GM18511 (cell line): ENCODE measurements around the gene FAM110D.

Experiments
- ATAC-seq: cut with Tn5 transposase; IDR thresholded peaks from one replicate; pipeline ENCODE4 v1.9.1; 2021; ENCODE audit warnings: mild to moderate bottlenecking, moderate library complexity; ENCODE audit not compliant: unreplicated experiment

Gene FAM110D

DNA sequence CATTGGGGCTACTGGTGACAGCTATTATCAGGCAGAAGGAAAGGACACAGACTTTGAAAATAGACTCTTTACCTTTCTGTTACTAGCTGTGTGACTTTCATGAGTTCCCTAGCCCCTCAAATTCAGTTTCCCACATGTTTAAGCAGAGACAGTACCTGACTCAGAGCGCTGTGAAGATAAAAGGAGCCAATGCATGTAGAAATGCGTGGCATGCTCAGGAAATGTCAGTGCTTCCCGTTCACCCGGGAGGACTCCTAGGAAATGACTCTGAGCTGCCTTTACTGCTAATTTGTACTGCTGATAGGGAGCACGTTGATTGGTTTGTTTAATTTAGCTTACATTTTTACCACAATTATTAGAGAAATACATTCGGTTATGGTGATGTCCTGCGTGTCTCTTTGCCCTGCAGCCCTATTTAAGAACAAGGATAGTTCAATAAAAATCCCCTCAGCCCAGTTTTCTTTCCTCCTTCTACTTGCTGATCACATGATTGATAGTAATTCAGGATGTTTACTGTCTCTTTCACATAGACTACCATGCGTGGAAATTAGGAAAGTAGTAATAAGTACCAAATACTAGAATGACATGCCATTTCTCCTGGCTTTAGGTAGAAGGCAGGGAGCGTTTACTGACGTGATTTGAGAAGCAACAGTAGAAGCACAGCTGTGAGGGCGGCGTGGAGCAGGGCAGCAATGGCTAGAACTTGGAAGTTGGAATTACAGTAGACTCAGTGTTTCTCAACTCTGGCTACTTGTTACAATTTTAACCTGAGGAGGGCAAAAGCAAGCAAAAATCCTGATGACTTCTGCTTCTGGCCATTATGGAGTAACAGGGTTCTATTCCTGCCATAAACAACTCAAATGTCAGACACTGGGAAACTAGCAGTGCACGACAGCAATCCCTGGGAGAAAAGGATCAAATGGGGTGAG lies 31.4 kb upstream of the FAM110D start:
- no peak for ATAC-seq

DNA sequence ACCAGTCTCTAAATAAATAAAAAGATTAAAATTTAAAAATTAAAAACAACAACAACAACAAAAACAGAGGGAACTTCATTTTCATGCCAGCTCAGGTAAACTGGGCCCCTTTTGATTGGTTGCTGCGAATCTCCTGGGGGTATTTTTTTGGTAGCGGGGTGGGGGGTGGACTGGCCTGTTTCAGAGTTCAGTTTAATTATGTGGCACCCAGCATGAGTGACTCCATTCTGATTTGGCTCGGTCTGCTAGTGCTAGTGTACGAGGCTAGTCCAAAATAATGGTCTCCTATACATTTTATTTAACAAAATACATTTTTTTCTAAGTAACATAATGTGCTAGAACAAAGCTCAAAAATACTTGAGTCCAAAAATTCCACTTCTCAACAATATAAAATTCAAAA lies 29.1 kb upstream of the FAM110D start:
- ATAC-seq: no peak

DNA sequence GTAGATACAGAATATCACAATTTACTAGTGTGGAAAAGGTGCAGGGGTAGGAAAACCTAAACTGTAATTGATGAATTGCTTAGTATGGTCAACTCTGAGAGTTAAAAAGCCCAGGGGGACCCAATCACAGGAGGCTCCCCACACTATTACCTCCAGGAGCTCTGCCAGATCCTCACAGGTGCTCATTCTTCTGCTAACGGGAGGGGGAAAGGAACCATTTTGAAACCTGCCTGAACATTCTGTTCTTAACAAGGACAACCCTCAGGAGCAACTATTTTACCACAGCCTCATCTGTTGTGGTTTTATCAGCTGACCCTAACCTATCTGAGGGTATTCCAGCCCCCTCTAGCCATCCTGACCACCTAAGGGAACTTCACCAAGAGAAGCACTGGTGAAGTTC lies 28.2 kb upstream of the FAM110D start:
- no peak for ATAC-seq

DNA sequence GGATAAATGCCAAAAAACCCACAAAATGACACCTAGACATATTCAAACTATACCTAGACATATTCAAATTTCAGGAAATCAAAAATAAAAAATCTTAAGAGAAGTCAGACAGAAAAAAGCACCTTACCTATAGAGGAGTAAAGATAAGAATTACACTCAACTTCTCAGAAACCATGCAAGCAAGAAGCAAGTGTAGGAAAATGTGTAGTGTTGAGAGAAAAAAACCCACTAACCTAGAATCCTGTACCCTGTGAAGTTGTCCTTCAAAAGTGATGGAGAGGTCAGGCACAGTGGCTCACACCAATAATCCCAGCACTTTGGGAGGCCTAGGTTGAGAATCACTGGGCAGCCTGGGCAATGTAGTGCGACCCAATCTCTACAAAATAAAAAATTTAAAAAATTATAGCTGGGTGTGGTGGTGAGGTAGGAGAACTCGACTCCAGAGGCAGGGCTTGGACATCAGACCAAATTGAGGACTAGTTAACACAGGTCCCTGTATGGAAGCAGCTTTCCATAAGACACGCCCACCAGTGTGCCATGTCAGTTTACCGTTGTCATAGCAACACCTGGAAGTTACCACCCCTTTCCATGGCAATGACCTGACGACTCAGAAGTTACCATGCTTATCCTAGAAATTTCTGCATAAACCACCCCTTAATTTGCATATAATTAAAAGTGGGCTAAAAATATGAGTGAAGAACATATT lies 26.6 kb upstream of the FAM110D start:
- no peak for ATAC-seq

DNA sequence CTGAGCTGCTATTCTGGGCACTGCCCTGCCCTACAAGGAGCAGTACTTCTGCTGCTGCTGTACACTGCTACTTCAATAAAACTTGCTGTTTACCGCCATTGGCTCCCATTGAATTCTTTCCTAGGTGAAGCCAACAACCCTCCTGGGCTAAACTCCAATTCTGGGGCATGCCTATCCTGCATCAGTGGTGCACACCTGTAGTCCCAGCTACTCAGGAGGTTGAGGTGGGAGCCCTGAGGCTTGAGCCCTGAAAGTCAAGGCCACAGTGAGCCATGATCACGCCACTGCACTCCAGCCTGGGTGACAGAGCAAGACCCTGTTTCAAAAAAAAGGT lies 26.1 kb upstream of the FAM110D start:
- ATAC-seq: no peak

DNA sequence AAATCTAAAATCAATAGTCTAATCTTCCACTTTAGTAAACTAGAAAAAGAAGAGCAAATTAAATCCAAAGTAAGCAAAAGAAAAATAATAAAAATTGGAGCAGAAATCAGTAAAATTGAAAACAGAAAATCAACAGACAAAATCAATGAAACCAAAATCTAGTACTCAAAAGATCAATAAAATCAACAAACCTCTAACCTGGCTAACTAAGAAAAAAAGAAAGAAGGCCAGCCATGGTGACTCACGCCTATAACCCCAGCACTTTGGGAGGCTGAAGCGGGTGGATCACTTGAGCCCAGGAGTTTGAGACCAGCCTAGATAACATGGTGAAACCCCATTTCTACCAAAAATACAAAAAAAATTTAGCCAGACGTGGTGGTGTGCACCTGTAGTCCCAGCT lies 24.4 kb upstream of the FAM110D start:
- ATAC-seq: no peak

DNA sequence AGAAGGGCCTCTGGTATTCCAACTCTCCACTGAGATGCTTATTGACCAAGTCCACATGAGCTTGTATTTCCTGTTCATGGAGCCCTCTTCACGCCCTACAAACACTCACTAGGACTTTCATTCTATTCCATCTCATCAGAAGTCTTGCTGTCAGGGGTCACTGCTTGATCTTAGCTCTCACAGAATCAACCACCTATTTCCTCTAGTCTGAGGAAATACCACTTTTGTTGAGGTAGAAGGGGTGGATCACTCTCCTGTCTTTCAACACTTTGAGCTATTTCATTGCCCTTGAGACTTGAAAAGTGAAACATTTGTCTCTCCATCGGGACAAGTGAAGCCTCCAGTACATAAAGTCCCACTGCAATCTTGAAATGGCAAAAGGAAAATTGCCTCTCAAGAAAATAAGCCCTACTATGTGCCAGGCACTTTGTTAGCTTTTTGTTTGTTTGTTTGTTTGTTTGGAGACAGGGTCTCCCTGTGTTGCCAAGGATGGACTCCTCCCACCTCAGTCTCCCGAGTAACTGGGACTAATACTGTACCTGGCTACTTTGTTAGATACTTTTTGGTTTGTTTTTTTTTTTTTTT lies 19.8 kb upstream of the FAM110D start:
- ATAC-seq: no peak

DNA sequence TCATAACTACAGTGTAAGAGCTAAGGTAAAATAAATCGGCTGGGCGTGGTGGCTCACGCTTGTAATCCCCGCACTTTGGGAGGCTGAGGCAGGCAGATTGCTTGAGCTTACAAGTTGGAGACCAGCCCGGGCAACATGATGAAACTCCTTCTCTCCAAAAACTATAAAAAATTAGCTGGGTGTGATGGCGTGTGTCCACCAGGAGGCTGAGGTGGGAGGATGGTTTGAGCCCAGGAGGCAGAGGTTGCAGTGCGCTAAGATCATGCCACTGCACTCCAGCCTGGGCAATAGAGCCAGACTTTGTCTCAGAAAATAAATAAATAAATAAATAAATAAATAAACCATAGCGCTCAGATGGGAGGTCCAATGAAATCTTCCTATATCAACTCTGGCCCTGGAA lies 16.7 kb upstream of the FAM110D start:
- ATAC-seq: no peak

DNA sequence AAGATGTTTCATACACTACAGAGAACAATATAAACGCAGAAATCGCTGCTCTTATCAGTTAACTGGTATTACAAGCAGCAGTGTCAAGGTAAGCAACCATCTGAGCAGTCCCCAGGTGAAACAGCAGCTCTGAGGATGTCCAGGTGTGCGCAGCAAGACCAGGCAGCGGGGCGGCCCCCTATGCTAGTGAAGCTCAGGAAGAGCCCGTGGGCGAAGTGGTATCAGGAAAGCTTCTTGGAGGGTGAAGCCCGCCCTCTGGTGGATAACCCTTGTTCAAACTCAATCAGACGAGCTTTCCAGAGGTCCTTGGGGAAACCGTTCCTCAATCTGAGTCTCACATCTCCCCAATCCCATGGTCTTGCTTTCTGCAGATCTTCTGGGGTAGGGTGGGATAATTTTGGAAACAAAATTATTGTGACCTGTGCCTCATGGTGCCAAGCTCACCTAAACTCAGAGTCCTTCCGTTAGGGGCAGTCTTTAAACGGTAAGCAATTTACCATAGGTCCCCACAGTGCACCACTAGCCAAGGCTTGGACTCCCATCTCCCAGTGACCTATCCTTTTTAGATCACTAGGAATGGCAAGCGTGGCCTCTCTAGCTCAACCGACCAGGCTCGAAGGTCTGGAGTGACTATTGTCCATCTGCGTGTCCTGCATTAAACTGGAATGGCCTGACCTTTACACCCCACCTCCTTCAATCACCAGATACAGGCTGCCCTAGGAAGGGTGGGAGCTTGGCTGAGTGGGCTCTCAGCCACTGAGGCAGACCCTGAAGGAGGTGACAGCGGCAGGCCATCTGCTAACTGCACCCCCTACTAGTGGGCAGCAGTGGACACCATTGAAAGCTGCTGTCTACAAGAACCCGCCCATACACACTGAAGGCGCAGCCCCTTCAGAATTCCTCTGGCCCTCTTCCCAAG lies 13.6 kb upstream of the FAM110D start:
- ATAC-seq: no peak

DNA sequence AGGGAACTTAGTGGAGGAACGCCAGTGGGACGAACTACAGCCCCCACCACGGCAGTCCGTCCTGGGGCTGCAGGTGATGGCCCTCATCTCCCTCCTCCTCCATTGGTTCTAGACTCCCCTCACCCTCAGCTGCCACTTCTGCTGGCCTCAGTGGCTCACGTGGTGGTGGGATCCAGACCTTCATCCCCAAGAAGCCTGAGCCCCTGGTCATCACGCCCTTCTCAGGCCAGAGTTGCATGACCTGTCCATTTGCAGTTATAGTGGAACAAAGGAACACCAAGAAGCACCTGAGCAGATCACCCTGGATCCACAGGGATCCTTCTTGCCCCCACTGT lies 13.0 kb upstream of the FAM110D start:
- ATAC-seq: no peak

DNA sequence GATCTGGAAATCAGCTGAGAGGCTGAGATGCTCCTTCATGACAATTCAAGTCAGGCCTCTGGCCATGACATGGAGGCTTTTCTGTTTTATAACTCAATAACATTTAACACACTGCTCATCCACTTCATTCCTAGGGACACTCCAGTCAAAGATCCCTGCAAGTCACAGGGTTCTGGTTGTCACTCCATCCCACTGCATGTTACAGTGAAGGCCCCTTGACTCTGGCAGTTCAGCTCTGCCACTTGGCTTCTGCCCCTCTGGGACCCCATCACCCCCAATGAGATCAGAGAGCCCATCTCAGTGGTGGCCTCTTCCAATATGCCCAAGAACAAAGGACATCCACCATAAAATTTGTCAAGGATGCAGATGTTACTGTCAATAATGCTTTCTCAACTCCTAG lies 10.0 kb upstream of the FAM110D start:
- ATAC-seq: no peak

DNA sequence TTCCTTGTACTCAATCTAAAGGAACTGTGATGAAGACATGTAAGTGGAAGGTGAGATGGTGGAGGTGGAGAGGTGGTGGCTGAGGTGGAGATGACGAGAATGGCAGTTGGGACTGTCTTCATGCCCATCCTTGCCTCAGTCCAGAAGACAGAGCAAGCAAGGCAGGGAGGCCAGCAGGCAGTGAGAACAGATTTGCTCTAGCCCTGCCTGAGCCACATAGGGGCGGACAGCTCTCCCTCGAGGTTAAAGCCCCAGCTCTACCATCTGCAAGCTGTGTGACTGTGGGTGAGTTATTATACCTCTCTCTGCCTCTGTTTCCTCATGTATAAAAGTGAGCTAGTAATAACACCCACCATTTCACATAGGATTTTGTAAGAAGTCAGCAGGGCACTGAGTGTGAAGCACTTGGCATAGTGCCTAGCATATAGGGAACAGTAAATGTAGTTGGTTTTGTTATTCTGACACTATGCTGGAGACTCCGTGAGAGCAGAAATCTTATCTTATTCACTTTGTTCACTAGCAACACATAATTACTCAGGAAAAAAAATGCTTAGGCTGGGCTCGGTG lies 4.8 kb upstream of the FAM110D start:
- no peak for ATAC-seq

DNA sequence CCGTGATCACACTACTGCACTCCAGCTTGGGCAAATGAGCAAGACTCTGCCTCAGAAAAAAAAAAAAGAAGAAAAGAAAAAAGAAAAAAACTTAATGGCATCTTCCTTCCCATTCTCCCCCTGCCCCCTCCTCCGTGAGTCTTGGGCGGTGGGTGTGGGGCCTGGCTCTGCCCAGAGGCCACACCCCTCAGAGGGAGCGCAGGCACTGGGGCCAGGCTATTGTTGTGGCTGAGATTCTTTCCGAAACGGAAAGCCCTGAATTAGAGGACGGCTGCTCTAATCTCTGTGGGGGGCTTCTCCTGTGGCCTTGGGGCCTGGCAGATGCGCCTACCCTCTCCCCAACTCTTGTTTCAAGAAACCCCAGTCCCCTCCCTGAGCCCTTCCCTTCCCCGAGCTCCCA lies 4.1 kb upstream of the FAM110D start:
- ATAC-seq: no peak

DNA sequence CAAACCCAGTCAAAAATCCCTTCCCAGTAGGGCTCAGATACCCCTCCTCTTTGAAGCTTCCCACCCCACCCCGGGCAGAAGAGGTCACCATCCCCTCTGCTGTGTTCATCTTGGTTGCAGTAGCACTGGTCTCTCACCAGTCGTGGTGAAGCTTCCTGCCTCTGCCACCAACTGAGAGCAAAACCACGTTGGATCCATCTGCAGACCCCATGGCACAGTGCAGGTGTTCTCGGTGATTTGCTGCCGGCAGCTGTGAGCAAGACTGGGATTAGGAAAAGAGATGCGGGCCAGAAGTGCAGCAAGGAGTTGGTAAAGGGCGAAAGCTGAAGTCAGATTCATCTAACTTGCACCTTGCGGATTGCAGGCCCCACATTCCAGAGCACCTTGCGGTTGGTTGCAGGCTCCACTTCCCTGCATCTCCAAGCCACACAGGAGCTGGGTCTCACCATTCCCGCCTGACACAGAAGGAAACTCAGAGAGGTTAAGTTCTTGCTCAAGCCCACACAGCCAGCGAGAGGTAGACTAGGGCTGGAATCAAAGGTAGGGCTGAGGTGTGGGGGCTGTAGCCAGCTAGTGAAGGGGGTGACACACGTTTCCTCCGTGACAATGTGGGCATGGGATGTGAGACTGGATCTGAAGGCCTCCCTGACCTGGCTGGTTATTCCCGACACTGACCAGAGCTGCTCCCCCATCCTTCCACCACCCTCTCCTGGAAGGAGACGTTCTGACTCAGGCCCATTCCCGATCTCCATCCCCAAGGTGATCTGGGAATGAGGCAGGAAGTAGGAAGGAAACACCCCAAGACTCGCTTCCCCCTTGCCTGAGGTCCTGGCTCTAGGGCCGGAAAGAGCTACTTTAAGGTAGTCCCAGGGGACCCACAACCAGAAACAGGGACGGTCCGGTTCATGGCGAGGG lies 3.3 kb upstream of the FAM110D start:
- ATAC-seq: no peak

DNA sequence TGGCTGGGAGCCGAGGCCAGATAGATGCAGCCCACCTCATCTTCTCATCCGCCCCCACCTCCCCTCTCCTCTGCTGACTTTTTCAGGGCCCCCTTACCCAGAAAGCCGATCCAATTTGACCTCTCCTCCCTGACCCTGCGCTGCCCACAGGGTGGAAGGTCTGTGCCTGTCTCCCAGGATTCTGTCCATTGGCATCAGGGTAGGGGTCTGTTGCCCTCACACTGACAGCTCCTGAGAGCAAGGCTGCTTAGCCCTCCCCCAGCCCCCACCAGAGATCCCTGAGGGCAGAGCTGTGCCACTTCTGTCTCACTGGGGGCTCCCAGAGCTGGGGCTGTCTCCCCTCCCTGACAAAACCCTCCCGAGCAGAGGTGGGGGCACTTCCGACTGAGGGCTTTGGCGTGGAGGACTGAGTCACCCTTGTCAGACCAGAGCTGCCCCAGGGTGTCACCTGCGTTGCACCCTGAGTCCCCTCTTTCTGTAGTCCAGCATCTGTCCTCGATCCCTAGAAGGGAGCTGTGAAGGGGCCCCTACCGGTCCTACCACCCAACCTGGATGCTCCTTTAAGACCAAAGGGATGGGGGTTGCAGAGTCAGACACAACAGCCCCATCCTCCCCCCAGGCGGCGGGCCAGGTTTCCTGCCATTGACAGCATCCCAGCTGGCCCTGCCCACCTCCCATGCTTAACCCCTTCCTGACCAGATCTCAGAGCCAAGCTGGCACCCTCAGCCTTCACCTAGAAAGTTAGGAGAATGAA lies 2.4 kb upstream of the FAM110D start:
- no peak for ATAC-seq

DNA sequence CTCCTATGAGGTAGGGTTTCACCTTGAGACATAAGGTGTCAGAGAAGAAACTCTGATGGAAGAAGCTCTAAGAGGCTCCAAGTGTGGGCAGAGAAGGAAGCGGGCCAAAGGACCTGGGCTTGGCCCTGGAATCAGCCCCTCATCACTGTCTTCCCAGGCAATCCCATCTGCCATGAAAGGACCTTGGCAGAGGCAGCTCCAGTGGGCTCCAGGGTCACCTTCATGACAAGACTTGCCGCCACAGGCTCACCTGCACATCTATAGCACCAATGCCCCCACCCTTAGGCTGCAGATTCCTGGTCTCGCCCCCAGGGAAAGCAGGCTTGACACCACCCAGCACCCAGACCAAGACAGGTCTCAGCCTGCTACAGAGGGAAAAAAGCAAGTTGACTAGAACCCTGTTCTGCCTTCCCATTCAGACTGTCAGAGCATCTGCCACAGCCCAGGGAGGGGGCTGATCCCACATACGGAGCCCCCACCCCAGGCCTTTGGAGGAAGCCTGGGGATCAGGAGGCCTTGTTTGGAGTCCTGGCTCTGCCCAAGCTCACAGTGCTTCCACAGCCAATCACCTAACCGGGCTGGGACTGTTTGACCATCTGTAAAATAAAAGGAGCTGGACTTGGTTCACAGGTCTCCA lies 490 bp upstream of the FAM110D start:
- ATAC-seq: no peak

DNA sequence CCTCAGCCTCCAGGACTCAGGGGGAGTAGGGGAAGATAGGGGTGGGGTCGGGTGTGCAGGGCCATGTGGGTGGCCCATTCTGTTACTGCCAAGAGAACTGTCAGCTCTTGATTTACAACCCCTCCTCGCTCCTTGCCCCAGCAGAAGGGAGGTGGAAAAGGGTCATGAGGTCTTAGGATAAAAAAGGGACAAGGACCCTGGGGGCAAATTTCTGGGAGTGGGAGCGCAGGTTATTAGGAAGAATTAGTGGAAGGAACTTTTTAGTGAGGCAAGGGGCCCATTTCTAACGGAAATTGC lies 812 bp downstream of the FAM110D start:
- no peak for ATAC-seq

DNA sequence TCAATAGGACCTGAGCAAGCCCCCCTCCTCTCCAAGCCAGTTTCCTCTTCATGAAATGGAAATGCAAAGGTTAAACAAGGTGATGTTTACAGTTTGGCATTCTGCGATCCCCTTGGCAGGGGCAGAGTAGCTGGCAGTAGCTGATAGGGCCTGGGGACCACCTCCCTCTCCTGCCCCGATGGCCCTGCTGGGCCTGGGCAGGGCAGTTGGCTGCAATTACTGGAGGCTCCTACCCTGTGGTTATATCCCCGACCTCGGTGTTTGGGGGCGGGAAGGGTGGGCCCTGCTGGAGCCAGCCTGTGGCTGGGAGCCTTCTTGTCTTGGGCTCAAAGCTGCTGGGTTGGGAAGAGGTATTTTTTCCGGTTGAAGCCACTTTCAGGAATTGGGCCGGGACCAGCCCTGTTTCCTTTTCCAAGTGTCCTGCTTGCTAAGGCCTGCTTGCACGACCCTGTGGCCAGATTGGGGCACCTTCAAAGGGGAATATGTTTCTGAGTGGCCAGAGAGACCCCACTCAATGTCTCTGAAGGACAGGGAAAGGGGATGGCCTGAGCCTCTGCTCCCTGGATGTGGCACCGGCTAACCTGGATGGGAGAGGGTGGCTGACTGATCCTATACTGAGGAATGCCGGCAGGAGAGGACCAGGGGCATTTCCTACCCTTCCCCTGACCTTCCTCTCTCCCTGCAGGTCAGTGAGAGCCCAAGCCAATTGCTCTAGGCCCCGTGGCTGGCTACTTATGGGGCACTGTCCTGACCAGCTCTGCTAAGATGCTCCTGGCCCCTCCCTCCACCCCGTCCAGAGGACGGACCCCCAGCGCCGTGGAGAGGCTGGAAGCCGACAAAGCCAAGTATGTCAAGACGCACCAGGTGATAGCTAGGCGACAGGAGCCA lies 1.9 kb downstream of the FAM110D start:
- ATAC-seq: no peak
